Activated gamma-delta T cell treated with anti-CD3 and anti-CD28 coated beads, Interleukin-2, amount 50 U/mL, for 16 hours (primary cell): ENCODE measurements around the gene MAIP1.
A peak's percentile ranks its signal among the peaks of the same experiment; 100 is the strongest.
"Not testable (repeated sequence)": the region's sequence is repeated elsewhere in the genome, so short reads cannot be mapped to it uniquely, and the experiment has no call there.

ENCODE experiments used
- DNase-seq: peaks from one replicate; pipeline ENCODE4 v3.0.0-alpha.2; 2020; ENCODE audit warnings: low read depth

Gene MAIP1, protein sequence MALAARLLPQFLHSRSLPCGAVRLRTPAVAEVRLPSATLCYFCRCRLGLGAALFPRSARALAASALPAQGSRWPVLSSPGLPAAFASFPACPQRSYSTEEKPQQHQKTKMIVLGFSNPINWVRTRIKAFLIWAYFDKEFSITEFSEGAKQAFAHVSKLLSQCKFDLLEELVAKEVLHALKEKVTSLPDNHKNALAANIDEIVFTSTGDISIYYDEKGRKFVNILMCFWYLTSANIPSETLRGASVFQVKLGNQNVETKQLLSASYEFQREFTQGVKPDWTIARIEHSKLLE

DNA sequence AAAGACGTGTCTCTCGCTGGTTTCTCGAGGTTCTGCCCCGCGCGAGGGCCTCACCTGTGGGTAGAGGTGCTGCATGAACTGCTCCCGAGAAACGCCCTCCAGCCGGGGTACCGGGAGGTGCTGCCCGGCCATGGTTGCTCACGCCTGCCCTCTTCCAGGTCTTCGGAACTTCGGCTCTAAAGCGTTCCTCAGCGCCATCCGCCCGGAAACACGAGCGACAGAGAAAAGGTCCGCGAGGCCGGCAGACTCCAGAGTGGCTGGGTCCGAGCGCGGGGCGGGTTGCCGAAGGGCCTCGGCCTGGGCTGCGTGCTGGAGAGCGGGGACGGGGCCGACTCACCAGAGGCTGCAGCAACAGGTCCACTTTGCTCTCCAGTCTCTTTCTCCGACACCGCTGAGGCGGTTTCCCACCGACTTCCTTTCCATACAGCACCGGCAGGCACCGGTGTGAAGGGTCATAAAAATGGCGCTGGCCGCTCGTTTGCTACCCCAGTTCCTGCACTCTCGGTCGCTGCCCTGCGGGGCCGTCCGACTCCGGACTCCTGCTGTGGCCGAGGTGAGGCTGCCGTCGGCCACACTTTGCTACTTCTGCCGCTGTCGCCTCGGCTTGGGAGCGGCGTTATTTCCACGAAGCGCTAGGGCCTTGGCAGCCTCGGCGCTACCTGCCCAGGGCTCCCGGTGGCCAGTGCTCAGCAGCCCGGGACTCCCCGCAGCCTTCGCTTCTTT lies at the start of gene MAIP1, which contains the start of gene TYW5:
MAIP1 (plus strand) TSS at position 244 of the 723 bp plus-strand sequence; CDS start at position 461, 217 bp downstream.
TYW5 (minus strand) TSS at position 153 of the 723 bp plus-strand sequence; CDS start at position 132, 21 bp downstream.
- DNase-seq, result peak; percentile 63

DNA sequence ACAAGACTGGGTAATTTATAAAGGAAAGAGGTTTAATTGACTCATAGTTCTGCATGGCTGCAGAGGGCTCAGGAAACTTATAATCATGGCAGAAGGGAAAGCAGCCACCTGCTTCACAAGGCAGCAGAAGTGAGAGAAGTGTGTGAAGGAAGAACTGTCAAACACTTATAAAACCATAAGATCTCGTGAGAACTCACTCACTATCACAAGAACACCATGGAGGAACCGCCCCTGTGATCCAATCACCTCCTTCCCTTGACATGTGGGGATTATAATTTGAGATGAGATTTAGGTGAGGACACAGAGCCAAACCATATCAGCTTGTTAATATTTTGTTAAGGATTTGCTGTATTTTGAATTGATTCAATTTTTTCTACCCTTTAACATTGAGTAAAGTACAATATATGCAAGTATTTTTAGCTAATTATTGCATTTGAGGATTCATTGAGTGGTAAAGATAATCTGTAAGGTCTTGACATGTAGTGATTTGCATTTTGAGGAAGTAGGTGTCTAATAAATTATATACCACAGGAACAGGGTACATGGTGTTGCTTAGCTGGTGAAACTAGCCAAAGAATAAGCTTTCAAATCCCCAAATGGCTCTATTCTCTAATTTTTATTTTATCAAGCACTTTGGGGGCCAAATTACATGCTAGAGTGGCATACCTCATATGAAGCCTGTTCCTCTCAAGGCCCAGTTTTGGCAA lies 48.2 kb upstream of the MAIP1 start:
- no peak for DNase-seq

DNA sequence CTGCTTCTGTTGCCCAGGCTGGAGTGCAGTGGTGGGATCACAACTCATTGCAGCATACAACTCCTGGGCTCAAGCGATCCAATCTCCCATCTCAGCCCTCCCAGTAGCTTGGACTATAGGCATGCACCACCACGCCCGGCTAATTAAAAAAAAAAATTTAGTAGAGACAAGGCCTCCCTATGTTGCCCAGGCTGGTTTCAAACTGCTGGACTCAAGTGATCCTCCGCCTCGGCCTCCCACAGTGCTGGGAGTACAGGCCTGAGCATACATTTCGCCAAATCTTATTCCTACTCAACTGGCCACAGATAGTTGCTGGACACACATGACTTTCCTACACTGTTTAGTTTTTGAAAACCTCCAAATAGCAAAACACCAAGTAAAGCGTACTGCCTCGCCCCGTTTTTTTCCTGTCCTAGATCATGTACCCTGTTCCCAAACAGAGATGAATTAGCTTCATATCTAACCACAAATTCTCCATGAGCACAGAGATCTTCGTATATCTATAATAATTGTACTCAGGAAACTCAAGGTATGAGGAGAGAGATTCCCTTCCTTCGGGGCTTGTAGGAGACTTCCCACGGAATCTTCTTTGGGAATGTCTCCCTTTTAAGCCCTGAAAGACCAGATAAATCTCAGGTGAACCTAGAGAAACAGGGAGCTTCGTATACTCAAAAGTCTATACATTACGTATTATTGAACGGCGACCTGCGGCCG lies 44.9 kb upstream of the MAIP1 start:
- DNase-seq, result no peak

DNA sequence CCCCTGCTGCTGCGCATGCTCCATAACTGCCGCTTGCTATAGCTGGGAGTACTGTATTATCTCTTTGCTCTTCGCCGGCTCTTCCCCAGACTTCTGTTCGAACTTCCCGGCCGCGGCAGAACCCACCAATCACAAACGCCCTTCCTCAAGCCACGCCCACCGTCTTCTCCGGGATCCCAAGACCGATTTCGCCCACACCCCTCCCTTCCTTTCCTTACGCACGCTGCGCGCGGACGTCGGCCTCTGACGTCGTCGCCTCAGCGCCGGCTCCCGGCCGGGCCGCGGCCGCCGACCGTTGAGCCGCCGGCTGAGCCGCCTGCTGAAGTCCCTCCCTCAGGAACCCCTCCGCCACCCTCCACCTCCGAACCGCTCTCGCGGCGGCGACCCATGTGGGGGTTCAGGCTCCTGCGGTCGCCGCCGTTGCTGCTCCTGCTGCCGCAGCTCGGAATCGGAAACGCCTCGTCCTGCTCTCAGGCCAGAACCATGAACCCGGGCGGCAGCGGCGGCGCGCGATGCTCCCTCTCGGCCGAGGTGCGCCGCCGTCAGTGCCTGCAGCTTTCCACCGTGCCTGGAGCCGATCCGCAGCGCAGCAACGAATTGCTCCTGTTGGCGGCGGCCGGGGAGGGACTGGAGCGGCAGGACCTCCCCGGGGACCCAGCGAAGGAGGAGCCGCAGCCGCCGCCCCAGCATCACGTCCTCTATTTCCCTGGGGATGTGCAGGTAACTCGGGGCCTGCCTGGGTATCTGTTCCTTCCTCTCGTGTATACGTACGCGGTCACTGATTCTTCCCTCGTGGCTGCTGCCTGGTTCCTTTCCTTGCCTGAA lies 44.1 kb upstream of the MAIP1 start, which contains the start of gene C2orf69:
C2orf69 (plus strand) TSS at position 242 of the 825 bp plus-strand sequence; CDS start at position 388, 146 bp downstream.
- peak; percentile 73 for DNase-seq

DNA sequence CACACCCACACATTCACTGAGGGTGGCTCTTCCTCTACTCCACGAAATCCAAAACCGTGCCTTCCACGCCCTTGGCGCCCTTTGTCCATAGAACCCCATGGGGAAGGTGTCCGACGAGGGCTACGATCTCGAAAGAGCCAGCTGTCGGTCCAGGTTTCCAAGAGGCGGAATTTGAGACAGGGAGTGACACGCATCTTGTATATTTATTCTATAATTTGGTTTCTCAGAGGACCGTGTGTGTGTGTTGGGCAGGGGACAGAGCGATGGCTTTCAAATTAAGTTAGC lies 43.6 kb upstream of the MAIP1 start:
- DNase-seq, result no peak

DNA sequence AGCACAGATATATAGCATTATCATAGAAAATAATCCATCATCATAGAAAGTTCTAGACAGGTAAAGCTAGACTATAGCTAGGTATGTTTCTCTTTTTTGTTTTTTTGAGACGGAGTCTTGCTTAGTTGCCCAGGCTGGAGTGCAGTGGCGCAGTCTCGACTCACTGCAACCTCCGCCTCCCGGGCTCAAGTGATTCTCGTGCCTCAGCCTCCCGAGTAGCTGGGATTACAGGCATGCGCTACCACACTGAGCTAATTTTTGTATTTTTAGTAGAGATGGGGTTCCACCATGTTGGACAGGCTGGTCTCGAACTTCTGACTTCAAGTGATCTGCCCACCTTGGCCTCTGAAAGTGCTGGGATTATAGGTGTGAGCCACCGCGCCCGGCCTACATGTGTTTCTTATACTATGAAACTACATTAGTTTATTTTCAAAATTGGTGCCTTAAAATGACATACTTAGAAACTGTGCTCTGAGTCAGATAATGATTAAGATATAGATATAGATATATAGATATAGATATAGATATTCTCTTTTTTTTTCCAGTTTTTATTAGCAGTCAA lies 42.7 kb upstream of the MAIP1 start:
- DNase-seq, result not testable (repeated sequence)

DNA sequence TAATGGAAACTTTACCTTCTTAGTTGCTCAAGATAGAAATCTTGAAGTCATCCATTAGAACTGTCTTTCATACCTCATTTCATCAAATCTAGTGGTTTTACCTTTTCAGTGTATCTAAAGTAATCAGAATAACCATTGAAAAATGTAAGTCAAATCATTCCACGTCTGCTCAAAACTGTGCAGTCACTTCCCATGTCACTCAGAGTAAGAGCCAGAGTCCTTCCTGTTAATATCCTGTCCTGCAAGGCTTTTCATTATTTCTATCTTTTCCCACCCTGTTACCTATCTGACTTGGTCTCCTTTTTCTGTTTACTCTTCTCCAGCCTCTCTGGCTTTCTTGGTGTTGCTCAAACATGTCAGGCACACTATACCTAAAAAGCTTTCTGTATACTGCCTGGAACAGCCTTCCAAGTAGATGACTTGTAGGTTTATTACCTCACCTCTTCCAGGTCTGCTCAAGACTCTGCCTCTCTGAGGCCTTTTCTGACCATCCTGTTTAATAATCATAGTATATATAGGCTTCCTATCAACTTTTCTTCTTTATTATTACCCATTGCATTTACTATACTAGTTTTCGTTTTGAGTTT lies 40.9 kb upstream of the MAIP1 start:
- no peak for DNase-seq

DNA sequence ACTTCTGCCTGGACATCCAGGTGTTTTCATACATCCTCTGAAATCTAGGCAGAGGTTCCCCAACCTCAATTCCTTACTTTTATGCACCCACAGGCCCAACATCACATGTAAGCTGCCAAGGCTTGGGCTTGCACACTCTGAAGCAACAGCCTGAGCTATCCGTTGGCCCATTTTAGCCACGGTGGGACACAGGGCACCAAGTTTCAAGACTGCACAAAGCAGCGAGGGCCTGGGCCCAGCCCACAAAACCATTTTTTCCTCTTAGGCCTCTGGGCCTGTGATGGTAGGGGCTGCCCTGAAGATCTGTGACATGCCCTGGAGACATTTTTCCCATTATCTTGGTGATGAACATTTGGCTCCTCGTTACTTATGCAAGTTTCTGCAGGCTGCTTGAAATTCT lies 38.4 kb upstream of the MAIP1 start:
- no peak for DNase-seq

DNA sequence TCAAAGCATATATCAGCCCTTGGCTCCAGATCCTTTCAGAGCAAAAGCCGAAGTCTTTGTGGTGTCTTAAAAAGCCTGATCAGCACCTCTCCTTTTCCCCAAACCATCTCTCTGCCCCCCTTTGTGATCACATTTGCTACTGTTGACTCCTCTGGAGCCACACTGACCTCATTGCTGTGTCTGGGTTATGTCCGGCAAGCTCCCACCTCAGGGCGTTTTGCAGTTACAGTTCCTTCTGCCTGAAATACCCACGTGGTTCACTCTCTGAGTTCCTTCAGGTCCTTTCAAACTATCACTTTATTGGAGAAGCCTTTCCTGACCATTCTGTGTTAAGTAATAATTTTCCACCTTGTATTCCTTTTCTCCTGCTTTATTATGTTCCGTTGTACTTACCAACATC lies 32.5 kb upstream of the MAIP1 start:
- DNase-seq, result no peak

DNA sequence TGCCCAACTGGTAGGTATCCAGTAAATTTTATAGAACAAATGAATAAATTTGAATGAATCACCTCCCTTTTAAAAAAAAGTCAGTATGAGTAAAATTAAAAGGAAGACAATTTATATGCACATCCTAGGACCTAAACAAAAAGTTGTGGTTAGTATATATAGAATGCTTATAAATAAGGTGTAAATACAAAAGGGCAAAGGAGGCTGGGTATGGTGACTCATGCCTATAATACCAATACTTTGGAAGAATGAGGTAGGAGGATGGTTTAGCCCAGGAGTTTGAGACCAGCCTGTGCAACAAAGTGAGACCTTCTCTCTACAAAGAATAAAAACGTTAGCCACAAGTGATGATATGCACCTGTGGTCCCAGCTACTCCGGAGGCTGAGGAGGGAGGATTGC lies 31.5 kb upstream of the MAIP1 start:
- DNase-seq, result no peak

DNA sequence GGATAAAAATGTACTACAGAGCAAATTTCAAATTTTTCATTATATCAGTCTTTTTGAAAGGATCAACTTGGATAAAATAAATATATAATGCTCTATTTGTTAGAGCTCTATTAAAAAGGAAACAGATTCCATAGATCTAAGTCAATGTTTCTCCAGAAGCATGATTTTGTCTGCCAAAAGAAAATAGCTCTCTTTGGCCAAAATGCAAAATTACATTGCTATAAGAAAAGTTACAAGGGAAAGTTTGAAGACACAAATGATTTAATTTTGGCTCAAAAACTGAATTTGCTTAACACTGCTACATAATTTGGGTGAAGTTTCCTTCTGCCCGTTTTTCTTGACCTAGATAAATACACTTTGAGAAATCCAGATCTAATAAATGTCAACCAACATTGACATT lies 28.6 kb upstream of the MAIP1 start:
- DNase-seq, result no peak

DNA sequence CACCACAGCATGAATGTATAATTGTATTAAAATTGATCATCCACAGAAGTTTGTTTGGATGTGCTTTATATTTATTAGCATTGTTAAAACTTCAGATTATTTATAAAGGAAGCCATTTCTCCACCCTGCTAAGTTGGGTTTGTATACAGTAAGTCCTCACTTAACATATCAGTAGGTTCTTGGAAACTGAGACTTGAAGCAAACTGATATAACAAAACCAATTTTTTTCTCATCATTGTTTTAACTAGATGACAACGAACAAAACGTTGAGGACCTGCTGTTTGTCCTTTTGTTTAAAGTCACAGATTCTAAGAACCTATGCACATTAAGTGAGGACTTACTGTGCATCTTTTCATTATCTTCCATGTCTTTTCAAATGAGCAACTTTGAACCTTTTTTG lies 27.2 kb upstream of the MAIP1 start:
- DNase-seq, result no peak

DNA sequence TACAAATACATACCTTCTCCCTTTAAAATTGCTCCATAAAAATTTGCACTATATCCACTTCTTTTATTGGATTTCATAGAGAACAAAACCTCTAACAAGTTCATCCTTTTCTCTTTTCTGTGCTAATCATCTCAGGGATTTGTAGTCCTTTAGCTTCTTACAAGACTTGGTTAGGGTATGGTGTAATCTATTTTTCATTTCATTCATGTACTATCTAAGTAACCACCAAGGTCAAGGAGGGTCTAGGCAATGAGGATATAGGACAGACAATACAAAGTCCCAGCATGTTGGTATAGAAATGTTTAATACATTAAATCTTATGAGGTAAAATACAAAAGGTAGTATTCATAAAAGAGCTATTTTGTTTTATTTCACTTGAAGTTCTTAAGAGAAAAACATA lies 26.8 kb upstream of the MAIP1 start:
- DNase-seq, result no peak

DNA sequence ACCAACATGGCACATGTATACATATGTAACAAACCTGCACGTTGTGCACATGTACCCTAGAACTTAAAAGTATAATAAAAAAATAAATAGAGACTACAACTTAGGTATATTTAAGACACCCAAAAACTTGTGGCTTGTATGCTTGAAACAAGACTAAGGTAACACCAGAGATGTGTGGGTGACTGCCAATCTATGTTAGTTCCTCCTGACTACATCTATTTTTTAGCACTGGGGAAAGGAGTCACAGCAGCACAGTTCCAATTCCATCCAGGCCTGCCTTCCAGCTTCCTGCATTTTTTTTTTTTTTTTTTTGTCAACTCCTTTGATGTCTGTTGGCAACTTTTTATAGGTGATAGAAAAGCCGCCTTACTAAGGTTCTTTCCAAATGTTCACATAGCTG lies 26.1 kb upstream of the MAIP1 start:
- no peak for DNase-seq

DNA sequence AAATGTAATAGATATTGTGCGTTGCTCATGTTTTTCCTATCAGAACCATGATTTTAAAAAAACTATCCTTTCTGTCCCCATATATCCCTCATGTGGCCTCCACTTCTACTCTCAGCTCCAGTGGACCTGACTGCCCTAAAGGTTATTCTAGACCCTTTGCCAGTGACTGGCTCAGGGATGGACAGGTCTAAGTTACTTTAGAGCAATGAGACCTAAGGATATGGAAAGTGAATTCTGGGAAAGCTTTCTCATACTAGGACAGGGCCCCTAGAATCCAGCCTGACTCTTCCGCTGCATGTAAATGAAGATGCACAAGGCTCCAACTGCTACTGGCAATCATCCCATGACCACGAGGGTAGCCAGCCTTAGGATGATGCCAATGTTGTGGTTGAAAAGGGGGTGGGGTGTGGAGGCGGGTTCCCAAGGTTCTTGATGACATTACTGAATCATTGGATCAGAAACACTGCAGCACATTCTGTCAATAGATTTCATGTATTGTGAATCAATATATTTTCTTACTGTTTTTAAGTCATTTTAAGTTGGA lies 23.0 kb upstream of the MAIP1 start:
- DNase-seq, result no peak

DNA sequence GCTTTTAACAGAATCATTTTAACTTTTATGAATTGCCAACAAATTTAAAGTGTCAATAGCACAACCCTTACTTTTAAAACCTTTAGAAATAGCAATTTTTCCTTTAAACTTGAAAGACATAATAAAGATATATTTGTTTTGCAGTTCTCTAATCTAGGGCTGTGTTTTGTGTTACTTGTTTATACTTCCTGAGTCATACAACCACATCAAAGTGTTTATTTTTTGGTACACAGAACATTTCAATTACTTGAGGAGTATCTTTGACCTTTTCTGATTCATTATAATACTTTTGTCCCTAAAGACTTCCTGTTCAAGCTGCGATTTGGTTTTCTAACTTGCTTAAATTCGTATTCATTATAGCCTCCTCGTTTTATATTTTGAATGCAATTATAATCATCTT lies 21.9 kb upstream of the MAIP1 start:
- DNase-seq, result no peak

DNA sequence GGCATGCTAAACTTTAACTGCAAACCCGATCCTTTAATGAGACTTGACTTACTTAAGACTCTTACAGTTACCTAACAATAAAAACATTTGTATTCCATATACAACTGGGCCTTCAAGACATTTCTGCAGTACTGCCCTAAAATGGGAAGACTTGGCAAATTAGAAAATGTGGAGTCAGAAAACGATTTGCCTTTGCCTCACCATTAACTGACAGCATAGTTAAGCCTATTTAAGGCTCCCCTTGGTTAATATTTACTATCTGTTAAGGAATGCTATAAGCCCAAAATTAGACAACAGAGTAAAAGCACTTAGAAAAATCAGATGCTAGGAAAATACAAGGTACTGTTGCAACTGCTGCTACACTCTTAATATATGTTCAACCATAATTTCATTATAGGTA lies 18.8 kb upstream of the MAIP1 start:
- DNase-seq, result no peak

DNA sequence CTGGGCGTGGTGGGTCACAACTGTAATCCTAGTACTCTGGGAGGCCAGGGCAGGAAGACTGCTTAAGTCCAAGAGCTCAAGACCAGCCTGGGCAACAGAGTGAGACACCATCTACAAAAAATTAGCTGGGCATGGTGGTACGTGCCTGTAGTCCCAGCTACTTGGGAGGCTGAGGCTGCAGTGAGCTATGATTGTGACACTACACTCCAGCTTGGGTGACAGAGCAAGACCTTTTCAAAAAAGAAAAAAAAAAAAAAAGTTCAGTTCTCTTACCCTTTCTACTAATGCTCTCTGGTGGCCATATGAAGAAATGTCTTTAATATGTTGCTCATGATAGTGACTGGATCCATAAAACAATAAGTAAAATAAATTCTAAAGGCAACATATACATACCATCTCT lies 15.0 kb upstream of the MAIP1 start:
- no peak for DNase-seq

DNA sequence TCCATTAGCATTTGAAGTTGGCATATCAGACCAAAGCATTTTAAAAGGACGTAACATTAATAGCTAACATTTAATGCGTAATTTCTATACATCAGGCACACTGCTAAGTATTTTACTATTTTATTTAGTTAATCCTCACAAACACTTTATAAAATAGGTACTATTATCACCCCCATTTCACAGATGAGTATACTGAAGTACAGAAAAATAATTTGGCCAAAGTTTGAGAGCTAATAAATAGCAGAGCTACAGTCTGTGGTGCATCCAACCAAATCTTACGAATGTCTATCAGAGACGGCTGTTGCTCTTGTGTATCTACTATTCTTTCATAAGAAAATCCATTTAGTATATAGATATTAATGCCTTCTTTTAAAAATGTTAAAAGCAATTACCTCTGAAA lies 12.0 kb upstream of the MAIP1 start:
- DNase-seq, result no peak

DNA sequence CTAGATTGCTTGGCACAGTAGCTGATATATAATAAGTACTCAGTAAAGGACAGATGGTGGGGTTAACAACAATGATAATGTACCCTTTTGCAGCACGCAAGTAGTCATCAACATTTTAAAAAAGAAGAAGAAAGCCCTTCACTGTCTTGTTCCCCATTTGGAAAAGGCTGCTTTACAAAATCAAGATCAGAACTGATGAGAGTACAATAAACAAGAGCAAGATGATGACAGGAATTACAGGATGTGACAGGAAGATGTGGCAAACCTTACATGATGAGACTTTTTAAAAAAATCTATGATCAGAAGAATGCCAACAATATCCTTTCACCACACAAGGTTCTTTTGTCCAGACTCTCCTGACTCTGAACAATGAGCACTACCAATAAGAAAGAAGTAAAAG lies 9.2 kb upstream of the MAIP1 start:
- DNase-seq, result no peak

DNA sequence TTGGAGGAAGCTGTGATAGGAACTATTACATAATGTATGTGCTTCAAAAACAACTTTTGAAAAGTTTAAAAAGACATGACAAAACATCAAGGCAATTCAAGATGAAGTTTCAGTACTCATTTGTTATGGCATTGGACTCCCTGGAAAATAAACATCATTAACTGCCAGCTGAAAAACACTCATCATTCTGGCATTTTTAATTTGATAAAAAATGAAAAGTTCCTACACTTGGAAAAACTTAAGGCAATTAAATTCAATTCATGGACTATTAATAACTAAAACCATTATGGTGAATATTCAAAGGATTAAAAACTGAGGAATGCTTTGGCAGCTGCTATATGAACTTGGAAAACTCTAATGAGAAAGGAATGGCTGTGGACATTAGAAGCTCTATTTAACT lies 8.5 kb upstream of the MAIP1 start:
- DNase-seq, result no peak
